Suppressor macrophage (primary cell): ENCODE results near the gene UCK2.
A peak's percentile ranks its signal among the peaks of the same experiment; 100 is the strongest.
"Not testable (repeated sequence)": the region's sequence is repeated elsewhere in the genome, so short reads cannot be mapped to it uniquely, and the experiment has no call there.

Experiments
- DNase-seq, 4 experiments: peaks; one replicate each; pipeline ENCODE4 v3.0.0-alpha.2; 2020 to 2022
- total RNA-seq, 17 experiments: gene quantifications; one replicate each; lab custom pipeline; 2026; ENCODE audit warnings: mixed read lengths in 6 of 17, inconsistent platforms in 3 of 17; lab: John Stamatoyannopoulos, UW

Gene UCK2
- 5.7 to 46.3 (median 20.3) reads per million in 17 experiments for total RNA-seq

- peak; percentile 71 to 90 (median 81) for DNase-seq
These were observed at the start of gene UCK2 for GRCh38 chr1:165827268-165828102. Gene UCK2 (plus strand): TSS chr1:165827614. CDS start chr1:165827834, 220 bp downstream.

- not testable (repeated sequence) for DNase-seq
These were observed 49.2 kb upstream of the UCK2 start for GRCh38 chr1:165778197-165778596.

GRCh38 chr1:165783519-165783918, 43.9 kb upstream of the UCK2 start:
- DNase-seq: not testable (repeated sequence)

- no peak for DNase-seq
These were observed 39.7 kb upstream of the UCK2 start for GRCh38 chr1:165787741-165788140.

GRCh38 chr1:165793951-165794350, 33.5 kb upstream of the UCK2 start:
- DNase-seq: no peak

- DNase-seq: no peak
These were observed 31.5 kb upstream of the UCK2 start for GRCh38 chr1:165795894-165796293.

GRCh38 chr1:165799387-165799786, 28.0 kb upstream of the UCK2 start:
- no peak for DNase-seq

GRCh38 chr1:165804513-165804912, 22.9 kb upstream of the UCK2 start:
- DNase-seq: not testable (repeated sequence)

- no peak for DNase-seq
These were observed 19.8 kb upstream of the UCK2 start for GRCh38 chr1:165807613-165808012.

GRCh38 chr1:165815725-165816124, 11.7 kb upstream of the UCK2 start:
- no peak for DNase-seq

GRCh38 chr1:165816157-165816556, 11.3 kb upstream of the UCK2 start:
- DNase-seq: no peak

- no peak for DNase-seq
These were observed 10.5 kb upstream of the UCK2 start for GRCh38 chr1:165816826-165817497.

- no peak for DNase-seq
These were observed 3.7 kb upstream of the UCK2 start for GRCh38 chr1:165823552-165824268.

GRCh38 chr1:165824269-165824643, 3.2 kb upstream of the UCK2 start:
- DNase-seq: no peak

GRCh38 chr1:165826565-165827267, 698 bp upstream of the UCK2 start:
- DNase-seq: peak in 1 of 4 experiments; percentile 5

GRCh38 chr1:165828103-165828668, 772 bp downstream of the UCK2 start:
- peak; percentile 41 to 74 (median 60) for DNase-seq

- peak; percentile 55 to 76 (median 66) for DNase-seq
These were observed 1.4 kb downstream of the UCK2 start for GRCh38 chr1:165828669-165829329.

- no peak for DNase-seq
These were observed 2.5 kb downstream of the UCK2 start for GRCh38 chr1:165829888-165830287.

- DNase-seq: no peak
These were observed 3.7 kb downstream of the UCK2 start for GRCh38 chr1:165831146-165831545.

- DNase-seq: no peak
These were observed 5.5 kb downstream of the UCK2 start for GRCh38 chr1:165832902-165833301.

GRCh38 chr1:165833358-165833757, 5.9 kb downstream of the UCK2 start:
- no peak for DNase-seq

GRCh38 chr1:165834229-165834628, 6.8 kb downstream of the UCK2 start:
- DNase-seq: no peak
